Muscle of back (tissue), 13 donors: ENCODE data around the gene OR2G2. TPM values are rescaled to one million over a fixed set of nuclear protein-coding genes. Genes with fewer than 3 reads are reported as not detected.

Experiments
- DNase-seq, 3 donors: peaks; one replicate each; pipeline versions ENCODE4 v3.0.0 to v3.0.0-alpha.2; 2013
- long read RNA-seq, 9 donors: transcript quantifications; one replicate each; lab custom pipeline, GENCODE V29; 2026
- polyA plus RNA-seq, 10 donors: library from polyadenylated mRNA; unstranded; fragments of 120-200 nt; gene quantifications; one replicate each; pipeline ENCODE4 v1.2.1, GENCODE V29; 2013; ENCODE audit not compliant: insufficient read length in 10 of 10

The OR2G2 gene
- polyA plus RNA-seq: not detected
- long read RNA-seq, donor 1: 0 reads
- long read RNA-seq, donor 2: 0 reads
- long read RNA-seq, donor 3: 0 reads
- long read RNA-seq, donor 4: 0 reads
- long read RNA-seq, donor 5: 0 reads
- long read RNA-seq, donor 6: 0 reads
- long read RNA-seq, donor 7: 0 reads
- long read RNA-seq, donor 8: 0 reads
- long read RNA-seq, donor 9: 0 reads

- DNase-seq: no peak
Measured at GRCh38 chr1:247588060-247588459, at the start of gene OR2G2. TSS of gene OR2G2 (plus strand) at chr1:247588360. CDS start at chr1:247588360, 0 bp downstream.

GRCh38 chr1:247538561-247538960 lies 49.6 kb upstream of the OR2G2 start:
- no peak for DNase-seq

GRCh38 chr1:247539215-247539614 lies 48.9 kb upstream of the OR2G2 start:
- no peak for DNase-seq

- DNase-seq: no peak
Measured at GRCh38 chr1:247540581-247540980, 47.6 kb upstream of the OR2G2 start.

GRCh38 chr1:247542811-247543210 lies 45.3 kb upstream of the OR2G2 start:
- DNase-seq: no peak

GRCh38 chr1:247548092-247548491 lies 40.1 kb upstream of the OR2G2 start:
- DNase-seq: no peak

- peak in 1 of 3 donors; percentile 12 for DNase-seq
Measured at GRCh38 chr1:247548769-247549182, 39.4 kb upstream of the OR2G2 start, which contains the start of gene GCSAML. TSS of gene GCSAML (plus strand) at chr1:247549134. CDS start at chr1:247549192, 58 bp downstream.

- DNase-seq: peak in 1 of 3 donors; percentile 14
Measured at GRCh38 chr1:247551721-247552120, 36.4 kb upstream of the OR2G2 start.

- DNase-seq: no peak
Measured at GRCh38 chr1:247552231-247552630, 35.9 kb upstream of the OR2G2 start.

GRCh38 chr1:247557926-247558674 lies 30.1 kb upstream of the OR2G2 start:
- no peak for DNase-seq

- DNase-seq: no peak
Measured at GRCh38 chr1:247561711-247562110, 26.4 kb upstream of the OR2G2 start.

- no peak for DNase-seq
Measured at GRCh38 chr1:247562198-247562597, 26.0 kb upstream of the OR2G2 start.

- DNase-seq: no peak
Measured at GRCh38 chr1:247574236-247574635, 13.9 kb upstream of the OR2G2 start.

- no peak for DNase-seq
Measured at GRCh38 chr1:247574664-247575063, 13.5 kb upstream of the OR2G2 start.

GRCh38 chr1:247576514-247576913 lies 11.6 kb upstream of the OR2G2 start:
- peak in 1 of 3 donors; percentile 2 for DNase-seq

- no peak for DNase-seq
Measured at GRCh38 chr1:247578946-247579460, 9.2 kb upstream of the OR2G2 start.

GRCh38 chr1:247605286-247605685 lies 17.1 kb downstream of the OR2G2 start, which contains the start of gene OR2G3:
TSS of gene OR2G3 (plus strand) at chr1:247605586. CDS start at chr1:247605586, 0 bp downstream.
- DNase-seq: no peak

GRCh38 chr1:247613405-247613804 lies 25.2 kb downstream of the OR2G2 start:
- no peak for DNase-seq

GRCh38 chr1:247614625-247615024 lies 26.5 kb downstream of the OR2G2 start:
- no peak for DNase-seq

GRCh38 chr1:247627951-247628350 lies 39.8 kb downstream of the OR2G2 start:
- DNase-seq: no peak

- DNase-seq: no peak
Measured at GRCh38 chr1:247638011-247638410, 49.9 kb downstream of the OR2G2 start.

- DNase-seq: no peak
Measured at GRCh38 chr1:247638781-247639180, 50.6 kb downstream of the OR2G2 start.
